H1 (cell line): ENCODE measurements around the gene SLC6A8. TPM values are rescaled to one million over a fixed set of nuclear protein-coding genes. Genes with fewer than 3 reads are reported as not detected.

ENCODE experiments used
- CTCF ChIA-PET: fragments of 300-600 bp; sonication (Branson Sonifier 250); formaldehyde crosslinking; loops from one replicate; lab custom pipeline; 2021; ENCODE audit not compliant: partially characterized antibody; lab: Charles Lee
- POLR2A ChIA-PET: fragments of 300-600 bp; sonication (Branson Sonifier 250); formaldehyde crosslinking; loops from one replicate; lab custom pipeline; 2021; ENCODE audit warnings: inconsistent platforms; ENCODE audit not compliant: partially characterized antibody; lab: Charles Lee
- DNase-seq, 2 experiments: peaks; one replicate each; pipeline versions ENCODE4 v3.0.0 to v3.0.0-alpha.2; 2010 to 2022; ENCODE audit warnings: low spot score in 2 of 2, low read depth in 1 of 2, mixed read lengths in 1 of 2
- FAIRE-seq: peaks from 2 replicates; lab custom pipeline; 2011; peaks lifted over from hg19 to GRCh38; lab: Jason Lieb, UNC
- H2AFZ ChIP-seq: 2 replicates; pipeline ENCODE4 v1.8.1; 2012; ENCODE audit warnings: low read length, inconsistent platforms
- H2AK5ac ChIP-seq: 2 replicates; pipeline ENCODE4 v1.6.1; 2013; ENCODE audit warnings: low read depth, low read length
- H2BK120ac ChIP-seq: replicated peaks from 2 replicates; pipeline ENCODE3; 2013; ENCODE audit warnings: low read depth, low read length, inconsistent platforms
- H2BK12ac ChIP-seq: 2 replicates; pipeline ENCODE4 v1.6.1; 2013; ENCODE audit warnings: low read depth, low read length
- H2BK15ac ChIP-seq: 2 replicates; pipeline ENCODE4 v1.6.1; 2013; ENCODE audit warnings: low read length
- H2BK20ac ChIP-seq: 2 replicates; pipeline ENCODE4 v1.6.1; 2013; ENCODE audit warnings: low read length
- H2BK5ac ChIP-seq: 2 replicates; pipeline ENCODE4 v1.6.1; 2013; ENCODE audit warnings: low read depth, low read length
- H3K14ac ChIP-seq: 2 replicates; pipeline ENCODE4 v1.6.1; 2013; ENCODE audit warnings: inconsistent platforms; ENCODE audit not compliant: insufficient read length
- H3K18ac ChIP-seq: 2 replicates; pipeline ENCODE4 v1.6.1; 2013; ENCODE audit warnings: low read length; ENCODE audit errors: extremely low read depth
- H3K23ac ChIP-seq: 2 replicates; pipeline ENCODE4 v1.6.1; 2013; ENCODE audit warnings: inconsistent platforms; ENCODE audit not compliant: insufficient read length
- H3K23me2 ChIP-seq: 2 replicates; pipeline ENCODE4 v1.6.1; 2013; ENCODE audit warnings: low read depth, low read length
- H3K27ac ChIP-seq: 2 replicates; pipeline ENCODE4 v1.6.1; 2011; ENCODE audit warnings: low read depth, low read length, inconsistent platforms
- H3K27me3 ChIP-seq, 4 experiments: replicated peaks in 1 of 4; 1 replicate in 1 of 4; 2 replicates in 3 of 4; pipeline versions ENCODE4 v1.6.1 to v1.8.1; 2011 to 2013; ENCODE audit warnings: low read length in 3 of 4, mild to moderate bottlenecking in 3 of 4, inconsistent platforms in 2 of 4, mixed read lengths in 2 of 4, moderate library complexity in 1 of 4; ENCODE audit not compliant: control insufficient read depth in 3 of 4, insufficient read depth in 3 of 4; ENCODE audit errors: extremely low read depth in 1 of 4
- H3K36me3 ChIP-seq, 4 experiments: 2 replicates each; pipeline versions ENCODE4 v1.6.1 to v1.8.1; 2011 to 2013; ENCODE audit warnings: mild to moderate bottlenecking in 4 of 4, low read length in 3 of 4, moderate library complexity in 2 of 4, control low read depth in 1 of 4, inconsistent platforms in 1 of 4; ENCODE audit not compliant: insufficient read depth in 4 of 4, control insufficient read depth in 2 of 4
- H3K4ac ChIP-seq: replicated peaks from 2 replicates; pipeline ENCODE3; 2013; ENCODE audit warnings: low read length, low read depth, mixed read lengths, inconsistent platforms; ENCODE audit not compliant: insufficient read length
- H3K4me1 ChIP-seq, 4 experiments: replicated peaks in 1 of 4; 1 replicate in 1 of 4; 2 replicates in 3 of 4; pipeline versions ENCODE4 v1.6.1 to v1.8.1; 2011 to 2013; ENCODE audit warnings: low read length in 3 of 4, inconsistent platforms in 2 of 4, mixed read lengths in 1 of 4; ENCODE audit not compliant: insufficient read depth in 4 of 4, control insufficient read depth in 3 of 4
- H3K4me2 ChIP-seq, 2 experiments: 2 replicates each; pipeline versions ENCODE4 v1.6.1 to v1.8.1; 2011 to 2013; ENCODE audit warnings: low read depth in 2 of 2, low read length in 2 of 2, control low read depth in 1 of 2, inconsistent platforms in 1 of 2, mild to moderate bottlenecking in 1 of 2; ENCODE audit not compliant: insufficient read depth in 1 of 2
- H3K4me3 ChIP-seq, 4 experiments: fragments of 200-600, 300-600 bp in 1 of 4; sonication (generic), shearing (Covaris generic), sonication (Bioruptor Twin) in 1 of 4; 2 replicates each; pipeline versions ENCODE4 v1.5.1 to v1.8.1; 2011 to 2016; ENCODE audit warnings: low read length in 4 of 4, low read depth in 3 of 4, control low read depth in 2 of 4, inconsistent platforms in 2 of 4, mild to moderate bottlenecking in 2 of 4, mixed read lengths in 1 of 4, moderate library complexity in 1 of 4; ENCODE audit not compliant: insufficient read depth in 2 of 4; ENCODE audit errors: extremely low read depth in 1 of 4
- H3K56ac ChIP-seq: replicated peaks from 2 replicates; pipeline ENCODE3; 2013; ENCODE audit warnings: low read depth, mild to moderate bottlenecking, mixed read lengths, low read length, inconsistent platforms; ENCODE audit not compliant: insufficient read length
- H3K79me1 ChIP-seq: 2 replicates; pipeline ENCODE4 v1.6.1; 2013; ENCODE audit warnings: low read depth, low read length, control low read depth
- H3K79me2 ChIP-seq, 2 experiments: 2 replicates each; pipeline versions ENCODE4 v1.6.1 to v1.8.1; 2012 to 2013; ENCODE audit warnings: low read length in 2 of 2, mild to moderate bottlenecking in 2 of 2, inconsistent platforms in 1 of 2; ENCODE audit not compliant: insufficient read depth in 2 of 2, control insufficient read depth in 1 of 2
- H3K9ac ChIP-seq, 4 experiments: replicated peaks in 1 of 4; 1 replicate in 1 of 4; 2 replicates in 3 of 4; pipeline versions ENCODE4 v1.6.1 to v1.8.1; 2011 to 2013; ENCODE audit warnings: low read depth in 3 of 4, low read length in 3 of 4, control low read depth in 2 of 4, mild to moderate bottlenecking in 2 of 4, moderate library complexity in 2 of 4, inconsistent platforms in 1 of 4; ENCODE audit errors: extremely low read depth in 1 of 4
- H3K9me3 ChIP-seq, 2 experiments: 2 replicates each; pipeline versions ENCODE4 v1.6.1 to v1.8.1; 2012 to 2013; ENCODE audit warnings: mild to moderate bottlenecking in 2 of 2, moderate library complexity in 2 of 2, control low read depth in 1 of 2, inconsistent platforms in 1 of 2, low read depth in 1 of 2, low read length in 1 of 2, mixed read lengths in 1 of 2; ENCODE audit not compliant: insufficient read depth in 2 of 2
- H4K20me1 ChIP-seq, 2 experiments: replicated peaks in 1 of 2; 2 replicates each; pipeline versions ENCODE3 to v1.8.1; 2011 to 2013; ENCODE audit warnings: inconsistent platforms in 2 of 2, low read length in 2 of 2, mild to moderate bottlenecking in 1 of 2; ENCODE audit not compliant: insufficient read depth in 2 of 2, control insufficient read depth in 1 of 2
- H4K5ac ChIP-seq: 2 replicates; pipeline ENCODE4 v1.6.1; 2013; ENCODE audit warnings: low read length, low read depth, mixed read lengths, inconsistent platforms; ENCODE audit not compliant: insufficient read length
- H4K8ac ChIP-seq: 2 replicates; pipeline ENCODE4 v1.8.0; 2013; ENCODE audit warnings: mild to moderate bottlenecking, moderate library complexity, low read length, inconsistent platforms; ENCODE audit not compliant: insufficient read depth; ENCODE audit errors: extremely low read depth
- H4K91ac ChIP-seq: replicated peaks from 2 replicates; pipeline ENCODE3; 2013; ENCODE audit warnings: low read length, mixed read lengths, inconsistent platforms; ENCODE audit not compliant: insufficient read length
- BCL11A ChIP-seq, 2 experiments: IDR thresholded peaks; one replicate each; pipeline ENCODE4 v1.6.1; 2011; ENCODE audit warnings: low read depth in 2 of 2, low read length in 2 of 2, mild to moderate bottlenecking in 2 of 2
- EP300 ChIP-seq, 2 experiments: IDR thresholded peaks; 1 replicate in 1 of 2; 2 replicates in 1 of 2; pipeline ENCODE4 v1.6.1; 2011 to 2012; ENCODE audit warnings: low read depth in 2 of 2, low read length in 2 of 2, mild to moderate bottlenecking in 2 of 2, borderline replicate concordance in 1 of 2, inconsistent platforms in 1 of 2, moderate library complexity in 1 of 2
- FOSL1 ChIP-seq: IDR thresholded peaks from 2 replicates; pipeline ENCODE4 v1.6.1; 2011; ENCODE audit warnings: mild to moderate bottlenecking, low read depth, low read length, moderate library complexity; ENCODE audit not compliant: insufficient read depth
- NANOG ChIP-seq: IDR thresholded peaks from 2 replicates; pipeline ENCODE4 v1.6.1; 2011; ENCODE audit warnings: low read length, low read depth, mild to moderate bottlenecking, inconsistent platforms; ENCODE audit not compliant: insufficient read depth, poor library complexity, severe bottlenecking
- SIRT6 ChIP-seq: IDR thresholded peaks from one replicate; pipeline ENCODE4 v1.7.1; 2012; ENCODE audit warnings: low read length, inconsistent platforms
- WGBS, 2 experiments: shearing (Covaris generic) in 1 of 2; methylation state at CpG; one replicate each; pipeline versions ENCODE4 v1.1.6 to v1.1.7; 2013 to 2015; ENCODE audit warnings: low lambda C conversion rate in 2 of 2, mixed read lengths in 2 of 2, inconsistent platforms in 1 of 2, low coverage in 1 of 2, missing lambda C conversion rate in 1 of 2; ENCODE audit not compliant: insufficient replicate concordance in 2 of 2, insufficient coverage in 1 of 2, insufficient read length in 1 of 2; ENCODE audit errors: extremely low coverage in 1 of 2, missing lambda C conversion rate in 1 of 2; 5-methylcytosine and 5-hydroxymethylcytosine counted together
- polyA plus RNA-seq, 7 experiments: library from polyadenylated mRNA; depleted of rRNA in 3 of 7; stranded (reverse) in 5 of 7; unstranded in 2 of 7; fragments of >200 nt in 5 of 7; fragments of 200-250 nt in 2 of 7; gene quantifications; 1 replicate in 5 of 7; 2 replicates in 1 of 7; 4 replicates in 1 of 7; pipeline versions ENCODE4 v1.2.1 to v1.2.3, GENCODE V29; 2011 to 2013; ENCODE audit warnings: missing spikeins in 2 of 7, mixed read lengths in 2 of 7
- total RNA-seq: library from RNA; stranded (reverse); fragmentation: NEBNext Ultra II Directional; extraction: Animal tissue kit (Norgen Biotek cat#: 25700); gene quantifications from 2 replicates; pipeline ENCODE4 v1.2.1, GENCODE V29; 2021

Gene SLC6A8
- total and polyA plus RNA-seq, 2 of the 8 experiments (the other 6 are each of a cell fraction or from before 2014, with no cell fraction given): 87.7 to 94.7 TPM

GRCh38 chrX:153648358-153649177 is 39.2 kb upstream of the SLC6A8 start:
- H3K23ac ChIP-seq: no peak overlapping the region
- H3K4me3 ChIP-seq: peak overlapping the region in 1 of 4 experiments; percentile 48; a peak in 1 of 8 replicates
- H4K91ac ChIP-seq: no peak overlapping the region
- no peak overlapping the region for H2BK12ac ChIP-seq
- peaks cover 0 to 10% of the 10 kb centered on the region in 2 experiments for H4K20me1 ChIP-seq
- H3K18ac ChIP-seq: no peak overlapping the region
- no peak overlapping the region for H2AK5ac ChIP-seq
- no peak overlapping the region for H2BK120ac ChIP-seq
- no peak overlapping the region for H2AFZ ChIP-seq
- ChIA-PET CTCF (interaction anchor here (1.0 to 28.7 kb wide), 15 partner anchors 3 to 210 kb away, joined by 3 to 408 read pairs (median 8); partner anchors contain the start of genes DUSP9 and PLXNB3), POLR2A (interaction anchor here (1.3 to 1.4 kb wide), 2 partner anchors 36 to 49 kb away, joined by 3 to 5 read pairs; no protein-coding TSS in a partner anchor)
- no peak overlapping the region for H3K9ac ChIP-seq
- H2BK20ac ChIP-seq: no peak overlapping the region
- H3K4ac ChIP-seq: no peak overlapping the region
- 82% methylated on average over 9 of the region's 17 CpGs; no CpG with 5 or more reads in 1 of the 2 experiments for WGBS, 2 experiments
- no peak overlapping the region for H2BK5ac ChIP-seq
- H3K79me2 ChIP-seq: no peaks in the 10 kb centered on the region
- peaks cover 3% of the 10 kb centered on the region; the same call in 1 of the 2 replicates for H3K23me2 ChIP-seq
- DNase-seq: no peak
- H4K8ac ChIP-seq: no peak overlapping the region
- no peak overlapping the region for H3K27ac ChIP-seq
- peaks cover 0 to 10% (median 3%) of the 10 kb centered on the region in 4 experiments; a peak in 4 of 7 replicates for H3K4me1 ChIP-seq
- FAIRE-seq: no peak
- peaks cover 55 to 57% (median 56%) of the 10 kb centered on the region in 4 experiments for H3K27me3 ChIP-seq
- H2BK15ac ChIP-seq: no peak overlapping the region
- H3K79me1 ChIP-seq: no peaks in the 10 kb centered on the region
- no peak overlapping the region for H3K14ac ChIP-seq
- H3K9me3 ChIP-seq: no peaks in the 10 kb centered on the region
- H3K36me3 ChIP-seq: peaks cover 0 to 4% (median 0%) of the 10 kb centered on the region in 4 experiments; a peak in 1 of 8 replicates
- H3K56ac ChIP-seq: no peak overlapping the region
- H4K5ac ChIP-seq: no peak overlapping the region
- H3K4me2 ChIP-seq: peak overlapping the region; percentile 61 to 63; a peak in 2 of 4 replicates
- TF ChIP-seq FOSL1 (no peak), SIRT6 (no peak), EP300 (IDR thresholded peaks at IDR 0.05; ENCODE audit: borderline replicate concordance in 1 of 2, low read depth in 2 of 2, low read length in 2 of 2) (no peak), NANOG (no peak), BCL11A (IDR thresholded peaks at IDR 0.05; ENCODE audit: low read depth in 2 of 2, low read length in 2 of 2) (no peak)
